ENCODE results near the gene UTS2B. TPM values are rescaled to one million over a fixed set of nuclear protein-coding genes. Genes with fewer than 3 reads are reported as not detected.
A peak's percentile ranks its signal among the peaks of the same experiment; 100 is the strongest.

Gene UTS2B
- total and polyA plus RNA-seq, 2 of the 4 experiments (the other 2 are of a cell fraction), result 0.72 to 0.79 TPM

DNA sequence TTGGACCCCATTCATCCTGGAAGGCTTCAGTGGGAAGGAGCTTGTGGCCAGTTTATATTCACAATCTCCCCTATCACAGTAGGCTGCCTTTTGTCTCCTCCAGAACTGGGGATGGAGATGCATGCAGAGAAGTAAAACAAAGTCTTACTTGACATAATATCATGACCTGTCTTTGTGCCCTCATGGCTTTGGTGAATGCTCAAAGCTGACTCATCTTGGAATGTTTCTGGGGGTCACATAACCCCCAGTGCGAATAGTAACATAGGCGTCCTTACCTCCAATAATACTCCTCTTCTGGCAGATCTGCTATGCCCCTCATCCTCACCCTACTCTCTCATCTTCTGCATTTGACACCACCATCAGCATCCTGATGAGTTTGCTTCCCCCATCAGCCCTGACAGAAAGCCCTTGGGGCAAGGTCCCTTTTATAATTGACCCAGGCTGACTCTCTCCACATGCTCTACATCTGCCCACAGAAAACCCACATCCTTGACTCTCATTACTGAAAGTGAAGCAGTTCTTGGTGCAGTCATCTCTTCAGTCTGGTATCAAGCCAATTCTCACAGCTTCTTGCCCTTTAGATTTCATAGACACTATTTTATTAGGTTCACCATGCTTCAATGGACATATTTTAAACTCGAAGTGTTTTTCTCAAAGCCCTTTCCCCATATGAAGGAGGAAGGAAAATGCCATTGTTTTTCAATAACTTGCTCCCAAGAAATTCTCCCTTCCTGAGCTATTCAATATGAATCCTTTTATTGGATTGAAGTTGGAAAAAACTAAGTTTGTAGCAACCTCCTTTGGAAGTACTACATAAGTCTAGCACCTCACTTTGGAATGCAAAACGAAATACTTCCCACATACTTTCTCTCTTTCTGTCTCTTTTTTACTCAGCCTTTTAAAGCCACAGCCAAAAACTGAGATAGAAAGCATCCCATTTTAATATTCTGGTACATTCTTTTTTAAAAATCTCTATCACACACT lies 94.7 kb downstream of the UTS2B start (continued):
- TF ChIP-seq SMC3 (IDR thresholded peaks at IDR 0.05; ENCODE audit: low read depth, low read length) (no peak), RAD21 (IDR thresholded peaks at IDR 0.05; ENCODE audit: low read length) (no peak), RFX5 (IDR thresholded peaks at IDR 0.05; ENCODE audit: low read depth, low read length) (no peak)

DNA sequence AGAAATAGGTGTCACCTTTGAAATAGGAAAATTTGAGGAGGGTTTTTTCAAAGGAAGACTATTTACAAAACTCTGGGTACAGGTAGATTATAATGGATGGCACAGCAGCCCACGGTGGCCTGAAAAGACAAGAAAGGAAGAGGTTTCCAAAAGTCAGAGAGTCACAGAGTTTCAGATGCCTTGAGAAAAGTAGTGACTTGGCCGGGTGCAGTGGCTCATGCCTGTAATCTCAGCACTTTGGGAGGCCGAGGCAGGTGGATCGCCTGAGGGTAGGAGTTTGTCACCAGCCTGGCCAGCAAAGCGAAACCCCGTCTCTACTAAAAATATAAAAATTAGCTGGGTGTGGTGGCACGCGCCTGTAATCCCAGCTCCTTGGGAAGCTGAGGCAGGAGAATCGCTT lies 96.1 kb downstream of the UTS2B start:
- POLR2A ChIA-PET (ENCODE audit: unreplicated experiment), result no interaction called here

More for the DNA sequence above, 96.1 kb downstream of the UTS2B start:
- H3K4me3 ChIP-seq (ENCODE audit: insufficient read depth, low read depth, low read length), result no peak overlapping the region
- peaks cover 8% of the 10 kb centered on the region for H3K9me1 ChIP-seq (ENCODE audit: insufficient read depth, low read length)
- 0 out of 2 replicates have a peak overlapping the region, but pooled peaks have one; percentile 65 for H4K91ac ChIP-seq (ENCODE audit: insufficient read depth, low read depth, low read length)
- no peak overlapping the region for H3K9ac ChIP-seq (ENCODE audit: low read depth, low read length)
- no peak overlapping the region for H2AK9ac ChIP-seq (replicated peaks; ENCODE audit: low read depth, low read length, poor library complexity)
- H2BK5ac ChIP-seq (ENCODE audit: low read depth, low read length, poor library complexity, severe bottlenecking), result no peak overlapping the region
- 0 out of 2 replicates have a peak overlapping the region, but pooled peaks have one; percentile 43 for H2AK5ac ChIP-seq (ENCODE audit: low read depth, low read length)
- DNase-seq (no peak), ATAC-seq (ENCODE audit: low read depth) (no peak)
- H3K4ac ChIP-seq (ENCODE audit: low read depth, low read length), result peak overlapping the region; percentile 99
- 71% methylated on average over 1 of the region's 9 CpGs; no CpG with 5 or more reads in 1 of the 2 experiments for WGBS, 2 experiments (ENCODE audit: extremely low coverage in 2 of 2, insufficient read length in 1 of 2)
- H3K9me3 ChIP-seq (ENCODE audit: control insufficient read depth, insufficient read depth, low read length), result no peaks in the 10 kb centered on the region
- H2BK120ac ChIP-seq (ENCODE audit: low read depth, low read length), result peak overlapping the region; percentile 99
- no peak overlapping the region for H3K4me2 ChIP-seq (ENCODE audit: low read depth, low read length)
- no peak overlapping the region for H4K5ac ChIP-seq (ENCODE audit: low read depth, low read length)
- no peak for TF ChIP-seq BHLHE40 (IDR thresholded peaks at IDR 0.05; ENCODE audit: low read depth, low read length)
- TF ChIP-seq, protein P1, sequence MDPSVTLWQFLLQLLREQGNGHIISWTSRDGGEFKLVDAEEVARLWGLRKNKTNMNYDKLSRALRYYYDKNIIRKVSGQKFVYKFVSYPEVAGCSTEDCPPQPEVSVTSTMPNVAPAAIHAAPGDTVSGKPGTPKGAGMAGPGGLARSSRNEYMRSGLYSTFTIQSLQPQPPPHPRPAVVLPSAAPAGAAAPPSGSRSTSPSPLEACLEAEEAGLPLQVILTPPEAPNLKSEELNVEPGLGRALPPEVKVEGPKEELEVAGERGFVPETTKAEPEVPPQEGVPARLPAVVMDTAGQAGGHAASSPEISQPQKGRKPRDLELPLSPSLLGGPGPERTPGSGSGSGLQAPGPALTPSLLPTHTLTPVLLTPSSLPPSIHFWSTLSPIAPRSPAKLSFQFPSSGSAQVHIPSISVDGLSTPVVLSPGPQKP (IDR thresholded peaks at IDR 0.05; ENCODE audit: borderline replicate concordance, low read depth, low read length), result no peak
- no peak for TF ChIP-seq FOS (IDR thresholded peaks at IDR 0.05; ENCODE audit: low read depth, low read length)
- TF ChIP-seq MAFK (IDR thresholded peaks at IDR 0.05; ENCODE audit: low read depth, low read length), result no peak
- no peak for TF ChIP-seq MAZ (IDR thresholded peaks at IDR 0.05; ENCODE audit: borderline replicate concordance, low read depth, low read length)
- BruUV-seq (replicated peaks), result no TSS peak
- H2BK20ac ChIP-seq (ENCODE audit: low read depth, low read length), result peak overlapping the region; percentile 99
- H3K79me1 ChIP-seq (ENCODE audit: low read depth in 1 of 2, low read length in 2 of 2), result peaks cover 0 to 17% of the 10 kb centered on the region in 2 experiments; a peak in 1 of 4 replicates
- no peak overlapping the region for H3K27ac ChIP-seq (ENCODE audit: insufficient read depth, low read length)
- no peak overlapping the region for H3K23ac ChIP-seq (ENCODE audit: low read depth, low read length)
- H3K4me1 ChIP-seq (ENCODE audit: control insufficient read depth, insufficient read depth, low read length), result peaks cover 22% of the 10 kb centered on the region
- H4K20me1 ChIP-seq (ENCODE audit: insufficient read depth, low read length), result no peaks in the 10 kb centered on the region
- no peaks in the 10 kb centered on the region for H3K36me3 ChIP-seq (ENCODE audit: control insufficient read depth, insufficient read depth, low read length)
- no peak overlapping the region for H2BK15ac ChIP-seq (ENCODE audit: low read depth, low read length)
- intact Hi-C loops (cut with micrococcal nuclease), result no loop called here
- H3K18ac ChIP-seq (ENCODE audit: low read depth, low read length), result no peak overlapping the region; the same call in 1 of the 2 replicates
- H3K27me3 ChIP-seq (ENCODE audit: control insufficient read depth, insufficient read depth, low read length), result no peaks in the 10 kb centered on the region
- H3K14ac ChIP-seq (replicated peaks; ENCODE audit: low read depth, low read length), result 0 out of 2 replicates have a peak overlapping the region, but pooled peaks have one; percentile 45
- CTCF ChIA-PET, result no interaction called here
- dilution Hi-C loops (cut with HindIII; ENCODE audit: low sequenced_read_pairs, unreplicated experiment), result no loop called here
- no peak overlapping the region for H2AFZ ChIP-seq (replicated peaks; ENCODE audit: low read length, poor library complexity)
- in situ Hi-C loops (cut with MboI; ENCODE audit: low sequenced_read_pairs), result no loop called here
- no peak overlapping the region for H3K56ac ChIP-seq (ENCODE audit: extremely low read depth, insufficient read depth, low read length)
- peak overlapping the region in 1 of 2 experiments; percentile 58; a peak in 2 of 4 replicates for H4K8ac ChIP-seq (ENCODE audit: low read depth in 2 of 2, low read length in 2 of 2)

All from IMR-90 (cell line).